A673 (cell line): ENCODE data around the gene MYLK4.

Experiments
- EZH2 ChIP-seq: fragments of 200-600 bp; sonication (generic); IDR thresholded peaks from 2 replicates; pipeline ENCODE4 v1.6.1; 2017; ENCODE audit warnings: borderline replicate concordance, low read depth, mild to moderate bottlenecking, mixed read lengths, antibody characterized with exemption, low read length; ENCODE audit not compliant: poor library complexity, severe bottlenecking
- TF ChIP-seq, protein P1 (sequence below): fragments of 300-800, 200-600 bp; sonication (generic); conservative IDR thresholded peaks from 2 replicates; pipeline ENCODE4 v1.5.1; 2017; ENCODE audit warnings: low read depth, mild to moderate bottlenecking, antibody characterized with exemption, low read length, moderate library complexity, mixed read lengths

DNA sequence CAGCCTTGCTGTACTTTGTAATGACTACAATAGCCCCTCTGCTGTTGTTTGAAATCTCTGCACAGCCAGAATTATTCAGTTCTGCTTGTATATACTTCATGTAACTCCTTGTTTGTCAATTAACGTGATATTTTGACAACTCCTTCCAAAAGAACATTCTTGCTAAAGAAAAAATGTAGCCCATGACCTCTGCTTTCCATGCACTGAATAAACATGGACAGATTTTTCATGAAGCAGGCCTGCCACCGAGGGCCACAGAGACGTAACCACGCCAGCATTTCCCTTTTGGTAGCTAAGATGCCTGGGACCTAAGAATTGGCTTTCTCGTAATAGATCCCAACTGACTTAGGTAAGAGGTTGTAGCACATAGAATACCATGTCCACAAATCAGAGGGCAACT lies 135.9 kb downstream of the MYLK4 start:
- TF ChIP-seq, protein P1, sequence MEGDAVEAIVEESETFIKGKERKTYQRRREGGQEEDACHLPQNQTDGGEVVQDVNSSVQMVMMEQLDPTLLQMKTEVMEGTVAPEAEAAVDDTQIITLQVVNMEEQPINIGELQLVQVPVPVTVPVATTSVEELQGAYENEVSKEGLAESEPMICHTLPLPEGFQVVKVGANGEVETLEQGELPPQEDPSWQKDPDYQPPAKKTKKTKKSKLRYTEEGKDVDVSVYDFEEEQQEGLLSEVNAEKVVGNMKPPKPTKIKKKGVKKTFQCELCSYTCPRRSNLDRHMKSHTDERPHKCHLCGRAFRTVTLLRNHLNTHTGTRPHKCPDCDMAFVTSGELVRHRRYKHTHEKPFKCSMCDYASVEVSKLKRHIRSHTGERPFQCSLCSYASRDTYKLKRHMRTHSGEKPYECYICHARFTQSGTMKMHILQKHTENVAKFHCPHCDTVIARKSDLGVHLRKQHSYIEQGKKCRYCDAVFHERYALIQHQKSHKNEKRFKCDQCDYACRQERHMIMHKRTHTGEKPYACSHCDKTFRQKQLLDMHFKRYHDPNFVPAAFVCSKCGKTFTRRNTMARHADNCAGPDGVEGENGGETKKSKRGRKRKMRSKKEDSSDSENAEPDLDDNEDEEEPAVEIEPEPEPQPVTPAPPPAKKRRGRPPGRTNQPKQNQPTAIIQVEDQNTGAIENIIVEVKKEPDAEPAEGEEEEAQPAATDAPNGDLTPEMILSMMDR, result no peak
- TF ChIP-seq EZH2, result no peak
